GM19193 (cell line): ENCODE measurements around the gene CYB5R3.

Source experiments
- POLR2A ChIP-seq: IDR thresholded peaks from 4 replicates; pipeline ENCODE4 v1.6.1; 2011; ENCODE audit not compliant: insufficient read depth, insufficient read length; ENCODE audit errors: extremely low read depth

CYB5R3 gene

GRCh38 chr22:42608136-42608822, 40.9 kb downstream of the CYB5R3 start:
- no peak for TF ChIP-seq POLR2A

GRCh38 chr22:42604403-42604802, 44.8 kb downstream of the CYB5R3 start:
- TF ChIP-seq POLR2A = no peak

GRCh38 chr22:42603427-42603826, 45.8 kb downstream of the CYB5R3 start:
- TF ChIP-seq POLR2A = no peak

GRCh38 chr22:42602470-42602869, 46.7 kb downstream of the CYB5R3 start:
- no peak for TF ChIP-seq POLR2A

- no peak for TF ChIP-seq POLR2A
Measured at GRCh38 chr22:42601879-42602465, 47.2 kb downstream of the CYB5R3 start.

- TF ChIP-seq POLR2A = no peak
Measured at GRCh38 chr22:42596863-42597530, 52.2 kb downstream of the CYB5R3 start.

GRCh38 chr22:42596336-42596735, 52.9 kb downstream of the CYB5R3 start:
- no peak for TF ChIP-seq POLR2A

- no peak for TF ChIP-seq POLR2A
Measured at GRCh38 chr22:42595434-42595833, 53.8 kb downstream of the CYB5R3 start.

- no peak for TF ChIP-seq POLR2A
Measured at GRCh38 chr22:42591987-42592386, 57.2 kb downstream of the CYB5R3 start.

GRCh38 chr22:42587588-42588175, 61.5 kb downstream of the CYB5R3 start:
- no peak for TF ChIP-seq POLR2A

- TF ChIP-seq POLR2A = no peak
Measured at GRCh38 chr22:42586381-42586780, 62.8 kb downstream of the CYB5R3 start.

- TF ChIP-seq POLR2A = no peak
Measured at GRCh38 chr22:42585096-42585495, 64.1 kb downstream of the CYB5R3 start.

GRCh38 chr22:42584364-42584940, 64.7 kb downstream of the CYB5R3 start:
- TF ChIP-seq POLR2A = no peak

- no peak for TF ChIP-seq POLR2A
Measured at GRCh38 chr22:42582987-42583386, 66.2 kb downstream of the CYB5R3 start.
